ENCODE results near the gene NCOA4. TPM values are rescaled to one million over a fixed set of nuclear protein-coding genes. Genes with fewer than 3 reads are reported as not detected.

Gene NCOA4
- total and polyA plus RNA-seq, 4 experiments from 2014 or later: 71.1 to 246 (median 118) TPM

GRCh38 chr10:46035923-46036849 is 5.8 kb upstream of the NCOA4 start:
- intact Hi-C loops (cut with micrococcal nuclease): loop anchor here (10.0 kb wide), 1 partner anchor 229 kb away; no protein-coding TSS in a partner anchor
- peaks cover 0 to 4% (median 2%) of the 10 kb centered on the region in 4 donors for H3K4me1 Mint-ChIP-seq
- ChIA-PET CTCF (ENCODE audit: partially characterized antibody) (interaction anchor here (1.5 kb wide), 2 partner anchors 54 to 220 kb away, joined by 3 to 4 read pairs; no protein-coding TSS in a partner anchor), POLR2A (ENCODE audit: partially characterized antibody) (interaction anchor here (0.6 to 1.0 kb wide), 2 partner anchors 56 to 62 kb away, joined by 3 to 4 read pairs; no protein-coding TSS in a partner anchor)
- no peaks in the 10 kb centered on the region for H3K9me3 Mint-ChIP-seq
- no peaks in the 10 kb centered on the region for H3K36me3 Mint-ChIP-seq
- Histone ChIP-seq H3K9me3 (ENCODE audit: control insufficient read depth in 1 of 2, low read length in 2 of 2) (no peaks in the 10 kb centered on the region), H3K4me1 (ENCODE audit: insufficient read depth, low read length) (no peaks in the 10 kb centered on the region), H3K27me3 (ENCODE audit: insufficient read depth, low read length) (no peaks in the 10 kb centered on the region), H3K27ac (ENCODE audit: low read depth, low read length) (no peak overlapping the region), H3K4me3 (ENCODE audit: low read length in 2 of 2) (no peak overlapping the region), H3K36me3 (ENCODE audit: insufficient read depth, low read length) (no peaks in the 10 kb centered on the region)
- no peak overlapping the region for H3K4me3 Mint-ChIP-seq
- no peak overlapping the region for H3K27ac Mint-ChIP-seq
- DNase-seq: no peak
- peaks cover 0 to 7% of the 10 kb centered on the region in 2 donors for H3K27me3 Mint-ChIP-seq

GRCh38 chr10:46033602-46034011 is 3.2 kb upstream of the NCOA4 start:
- H3K27ac ChIP-seq (ENCODE audit: low read depth, low read length): no peak overlapping the region
- CTCF ChIA-PET (ENCODE audit: partially characterized antibody): interaction anchor here (0.8 to 1.2 kb wide), 2 partner anchors 9 to 47 kb away, joined by 3 to 4 read pairs; no protein-coding TSS in a partner anchor
- intact Hi-C loops (cut with micrococcal nuclease): loop anchor here (5.0 to 10.0 kb wide), 2 partner anchors 74 to 231 kb away; no protein-coding TSS in a partner anchor

GRCh38 chr10:46031648-46032532 is 1.5 kb upstream of the NCOA4 start:
- H3K4me3 ChIP-seq (ENCODE audit: low read length in 2 of 2): no peak overlapping the region
- ChIA-PET POLR2A (ENCODE audit: partially characterized antibody) (interaction anchor here (0.7 to 1.6 kb wide), 2 partner anchors 14 to 61 kb away, joined by 3 to 5 read pairs; no protein-coding TSS in a partner anchor), CTCF (ENCODE audit: partially characterized antibody) (interaction anchor here (0.7 to 2.4 kb wide), 9 partner anchors 8 to 1671 kb away, joined by 3 to 10 read pairs (median 3); no protein-coding TSS in a partner anchor)
- H3K4me3 Mint-ChIP-seq: peak overlapping the region in 7 of 8 donors; percentile 6 to 70 (median 35)
- H3K4me1 Mint-ChIP-seq: peaks cover 25 to 40% (median 33%) of the 10 kb centered on the region in 4 donors
- peaks cover 3 to 13% of the 10 kb centered on the region in 2 donors for H3K36me3 Mint-ChIP-seq
- H3K27me3 ChIP-seq (ENCODE audit: insufficient read depth, low read length): no peaks in the 10 kb centered on the region
- H3K9me3 Mint-ChIP-seq: no peaks in the 10 kb centered on the region
- H3K9me3 ChIP-seq (ENCODE audit: control insufficient read depth in 1 of 2, low read length in 2 of 2): no peaks in the 10 kb centered on the region
- H3K27ac ChIP-seq (ENCODE audit: low read depth, low read length): no peak overlapping the region
- peaks cover 34% of the 10 kb centered on the region for H3K4me1 ChIP-seq (ENCODE audit: insufficient read depth, low read length)
- H3K36me3 ChIP-seq (ENCODE audit: insufficient read depth, low read length): peaks cover 5% of the 10 kb centered on the region
- DNase-seq: no peak
- peaks cover 0 to 7% of the 10 kb centered on the region in 2 donors for H3K27me3 Mint-ChIP-seq
- intact Hi-C loops (cut with micrococcal nuclease): loop anchor here (5.0 to 10.0 kb wide), 2 partner anchors 75 to 233 kb away; no protein-coding TSS in a partner anchor
- peak overlapping the region in 5 of 7 donors; percentile 2 to 68 (median 58) for H3K27ac Mint-ChIP-seq

More at GRCh38 chr10:46033602-46034011, 3.2 kb upstream of the NCOA4 start:
- Histone ChIP-seq H3K27me3 (ENCODE audit: insufficient read depth, low read length) (no peaks in the 10 kb centered on the region), H3K36me3 (ENCODE audit: insufficient read depth, low read length) (no peaks in the 10 kb centered on the region), H3K9me3 (ENCODE audit: control insufficient read depth in 1 of 2, low read length in 2 of 2) (no peaks in the 10 kb centered on the region), H3K4me1 (ENCODE audit: insufficient read depth, low read length) (peaks cover 17% of the 10 kb centered on the region), H3K4me3 (ENCODE audit: low read length in 2 of 2) (no peak overlapping the region)
- peaks cover 13 to 22% (median 18%) of the 10 kb centered on the region in 4 donors for H3K4me1 Mint-ChIP-seq
- no peak overlapping the region for H3K27ac Mint-ChIP-seq
- H3K36me3 Mint-ChIP-seq: peaks cover 0 to 11% of the 10 kb centered on the region in 2 donors
- DNase-seq: no peak
- H3K9me3 Mint-ChIP-seq: no peaks in the 10 kb centered on the region
- POLR2A ChIA-PET (ENCODE audit: partially characterized antibody): interaction anchor here (1.1 kb wide), 1 partner anchor 59 kb away, joined by 3 read pairs; no protein-coding TSS in a partner anchor
- peaks cover 0 to 7% of the 10 kb centered on the region in 2 donors for H3K27me3 Mint-ChIP-seq
- no peak overlapping the region for H3K4me3 Mint-ChIP-seq

- H3K4me1 ChIP-seq (ENCODE audit: insufficient read depth, low read length): peaks cover 57% of the 10 kb centered on the region
- H3K27me3 ChIP-seq (ENCODE audit: insufficient read depth, low read length): no peaks in the 10 kb centered on the region
- H3K36me3 ChIP-seq (ENCODE audit: insufficient read depth, low read length): peaks cover 5% of the 10 kb centered on the region
- Mint-ChIP-seq H3K9me3 (no peaks in the 10 kb centered on the region), H3K4me3 (peak overlapping the region; percentile 93 to 100 (median 97)), H3K27me3 (peaks cover 0 to 1% of the 10 kb centered on the region in 2 donors), H3K4me1 (peaks cover 38 to 63% (median 53%) of the 10 kb centered on the region in 4 donors), H3K36me3 (peaks cover 3 to 17% of the 10 kb centered on the region in 2 donors), H3K27ac (peak overlapping the region; percentile 96 to 99 (median 98))
- POLR2A ChIA-PET (ENCODE audit: partially characterized antibody): interaction anchor here (1.2 to 2.4 kb wide), 7 partner anchors 9 to 239 kb away, joined by 4 to 13 read pairs (median 6); no protein-coding TSS in a partner anchor
- peak overlapping the region; percentile 91 for H3K27ac ChIP-seq (ENCODE audit: low read depth, low read length)
- CTCF ChIA-PET (ENCODE audit: partially characterized antibody): interaction anchor here (0.7 to 4.9 kb wide), 21 partner anchors 8 to 780 kb away, joined by 3 to 57 read pairs (median 3); no protein-coding TSS in a partner anchor
- H3K9me3 ChIP-seq (ENCODE audit: control insufficient read depth in 1 of 2, low read length in 2 of 2): no peaks in the 10 kb centered on the region
- intact Hi-C loops (cut with micrococcal nuclease): loop anchor here (2.0 to 10.0 kb wide), 6 partner anchors 47 to 792 kb away; partner anchors contain the start of gene ZFAND4
- H3K4me3 ChIP-seq (ENCODE audit: low read length in 2 of 2): peak overlapping the region; percentile 55 to 92
- DNase-seq: no peak
Measured at GRCh38 chr10:46029461-46030030, 877 bp downstream of the NCOA4 start.

GRCh38 chr10:46028584-46029460 is 1.6 kb downstream of the NCOA4 start:
- peak; percentile 49 to 70 (median 56) for DNase-seq
- Histone ChIP-seq H3K4me3 (ENCODE audit: low read length in 2 of 2) (peak overlapping the region; percentile 55 to 92), H3K9me3 (ENCODE audit: control insufficient read depth in 1 of 2, low read length in 2 of 2) (no peaks in the 10 kb centered on the region), H3K36me3 (ENCODE audit: insufficient read depth, low read length) (peaks cover 5% of the 10 kb centered on the region), H3K27ac (ENCODE audit: low read depth, low read length) (peak overlapping the region; percentile 91), H3K4me1 (ENCODE audit: insufficient read depth, low read length) (peaks cover 64% of the 10 kb centered on the region), H3K27me3 (ENCODE audit: insufficient read depth, low read length) (no peaks in the 10 kb centered on the region)
- peak overlapping the region; percentile 93 to 100 (median 97) for H3K4me3 Mint-ChIP-seq
- peaks cover 0 to under 1% of the 10 kb centered on the region in 2 donors for H3K27me3 Mint-ChIP-seq
- H3K27ac Mint-ChIP-seq: peak overlapping the region; percentile 87 to 99 (median 98)
- intact Hi-C loops (cut with micrococcal nuclease): loop anchor here (2.0 to 10.0 kb wide), 4 partner anchors 46 to 792 kb away; partner anchors contain the start of gene ZFAND4
- ChIA-PET CTCF (ENCODE audit: partially characterized antibody) (interaction anchor here (0.6 to 4.9 kb wide), 26 partner anchors 9 to 797 kb away, joined by 3 to 57 read pairs (median 3); no protein-coding TSS in a partner anchor), POLR2A (ENCODE audit: partially characterized antibody) (interaction anchor here (1.2 to 2.4 kb wide), 7 partner anchors 8 to 240 kb away, joined by 4 to 13 read pairs (median 6); no protein-coding TSS in a partner anchor)
- peaks cover 43 to 70% (median 59%) of the 10 kb centered on the region in 4 donors for H3K4me1 Mint-ChIP-seq
- no peaks in the 10 kb centered on the region for H3K9me3 Mint-ChIP-seq
- peaks cover 3 to 17% of the 10 kb centered on the region in 2 donors for H3K36me3 Mint-ChIP-seq
